ENCODE data around the gene PGM2. TPM values are rescaled to one million over a fixed set of nuclear protein-coding genes. Genes with fewer than 3 reads are reported as not detected.

The PGM2 gene
- total RNA-seq, 1 experiment from 2014 or later = 33.0 TPM

DNA sequence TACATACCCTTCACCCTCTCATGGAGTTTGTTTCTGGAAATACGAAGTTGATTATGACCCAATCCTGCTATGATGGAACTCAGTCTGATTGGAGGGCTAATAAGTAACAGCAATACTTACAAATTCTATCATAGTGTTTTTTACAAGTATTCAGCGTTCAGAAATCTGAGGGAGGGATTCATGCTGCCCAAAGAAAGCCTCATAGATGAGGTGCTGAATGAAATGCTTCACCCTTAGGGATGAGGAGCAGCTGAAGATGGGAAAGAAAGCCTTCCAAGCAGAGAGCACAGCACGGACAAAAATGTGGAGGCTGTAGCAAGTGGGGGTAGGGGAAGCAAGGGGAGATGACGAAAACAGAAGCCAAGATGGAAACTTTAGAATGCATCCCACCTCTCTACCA lies 36.5 kb downstream of the PGM2 start:
- TF ChIP-seq, protein P1, sequence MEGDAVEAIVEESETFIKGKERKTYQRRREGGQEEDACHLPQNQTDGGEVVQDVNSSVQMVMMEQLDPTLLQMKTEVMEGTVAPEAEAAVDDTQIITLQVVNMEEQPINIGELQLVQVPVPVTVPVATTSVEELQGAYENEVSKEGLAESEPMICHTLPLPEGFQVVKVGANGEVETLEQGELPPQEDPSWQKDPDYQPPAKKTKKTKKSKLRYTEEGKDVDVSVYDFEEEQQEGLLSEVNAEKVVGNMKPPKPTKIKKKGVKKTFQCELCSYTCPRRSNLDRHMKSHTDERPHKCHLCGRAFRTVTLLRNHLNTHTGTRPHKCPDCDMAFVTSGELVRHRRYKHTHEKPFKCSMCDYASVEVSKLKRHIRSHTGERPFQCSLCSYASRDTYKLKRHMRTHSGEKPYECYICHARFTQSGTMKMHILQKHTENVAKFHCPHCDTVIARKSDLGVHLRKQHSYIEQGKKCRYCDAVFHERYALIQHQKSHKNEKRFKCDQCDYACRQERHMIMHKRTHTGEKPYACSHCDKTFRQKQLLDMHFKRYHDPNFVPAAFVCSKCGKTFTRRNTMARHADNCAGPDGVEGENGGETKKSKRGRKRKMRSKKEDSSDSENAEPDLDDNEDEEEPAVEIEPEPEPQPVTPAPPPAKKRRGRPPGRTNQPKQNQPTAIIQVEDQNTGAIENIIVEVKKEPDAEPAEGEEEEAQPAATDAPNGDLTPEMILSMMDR (IDR thresholded peaks at IDR 0.05; ENCODE audit: unreplicated experiment) = no peak
- no peaks in the 10 kb centered on the region for H3K4me1 Mint-ChIP-seq (ENCODE audit: low read depth, unreplicated experiment)
- BruUV-seq (replicated peaks) = no TSS peak
- peaks cover 4% of the 10 kb centered on the region for H3K36me3 Mint-ChIP-seq (ENCODE audit: insufficient read depth, unreplicated experiment)
- no peaks in the 10 kb centered on the region for H3K27me3 Mint-ChIP-seq (ENCODE audit: unreplicated experiment)
- no peak overlapping the region for H3K4me3 Mint-ChIP-seq (ENCODE audit: low read depth, unreplicated experiment)
- CTCF ChIA-PET = no interaction called here
- intact Hi-C loops (cut with micrococcal nuclease; ENCODE audit: unreplicated experiment) = no loop called here
- DNase-seq = no peak
- H3K9me3 Mint-ChIP-seq (ENCODE audit: low read depth, unreplicated experiment) = no peaks in the 10 kb centered on the region
- H3K27ac Mint-ChIP-seq (ENCODE audit: unreplicated experiment) = no peak overlapping the region

DNA sequence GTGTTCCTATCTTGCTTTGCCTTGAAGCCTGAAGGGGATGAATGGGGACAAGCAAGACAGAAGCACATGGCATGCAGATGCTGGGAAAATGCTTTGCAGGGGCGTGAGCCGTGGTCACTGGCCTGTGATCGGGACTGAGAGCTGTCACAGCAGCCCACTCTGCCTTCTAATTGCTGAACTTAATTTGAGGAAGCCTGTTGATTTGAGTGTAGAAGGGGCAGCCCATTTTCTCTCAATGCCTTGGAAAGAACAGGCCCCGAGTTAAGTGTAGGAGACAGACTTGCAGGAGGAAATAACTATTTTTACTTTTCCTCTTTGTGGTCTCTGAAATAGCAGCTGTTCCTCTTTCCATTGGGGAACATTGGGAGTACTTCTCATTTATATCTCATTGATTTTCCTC lies 38.3 kb downstream of the PGM2 start:
- no peaks in the 10 kb centered on the region for H3K4me1 Mint-ChIP-seq (ENCODE audit: low read depth, unreplicated experiment)
- H3K27ac Mint-ChIP-seq (ENCODE audit: unreplicated experiment) = no peak overlapping the region
- DNase-seq = no peak
- H3K36me3 Mint-ChIP-seq (ENCODE audit: insufficient read depth, unreplicated experiment) = peaks cover 5% of the 10 kb centered on the region
- CTCF ChIA-PET = no interaction called here
- H3K27me3 Mint-ChIP-seq (ENCODE audit: unreplicated experiment) = no peaks in the 10 kb centered on the region
- no peaks in the 10 kb centered on the region for H3K9me3 Mint-ChIP-seq (ENCODE audit: low read depth, unreplicated experiment)
- TF ChIP-seq, protein P1 (IDR thresholded peaks at IDR 0.05; ENCODE audit: unreplicated experiment) = no peak
- no TSS peak for BruUV-seq (replicated peaks)
- no peak overlapping the region for H3K4me3 Mint-ChIP-seq (ENCODE audit: low read depth, unreplicated experiment)
- intact Hi-C loops (cut with micrococcal nuclease; ENCODE audit: unreplicated experiment) = no loop called here

DNA sequence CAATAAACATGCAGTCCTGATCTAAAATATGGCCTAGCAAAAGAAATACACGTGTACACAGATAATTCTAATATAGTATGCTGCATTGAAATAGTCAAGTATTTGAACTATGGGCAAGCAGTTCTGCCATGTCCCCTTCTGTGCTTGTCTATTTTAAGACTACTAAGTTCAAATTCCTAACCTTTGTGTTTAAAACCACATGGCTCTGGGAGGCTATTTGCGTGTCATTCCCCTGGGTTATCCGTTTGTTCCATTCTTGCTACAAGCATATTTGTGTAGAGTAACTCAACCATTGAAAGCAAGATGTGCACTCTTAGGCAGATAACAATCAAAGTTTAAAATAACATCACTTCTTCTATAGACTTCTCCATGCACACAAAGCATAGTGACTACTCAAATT lies 39.0 kb downstream of the PGM2 start:
- BruUV-seq (replicated peaks) = no TSS peak

DNA sequence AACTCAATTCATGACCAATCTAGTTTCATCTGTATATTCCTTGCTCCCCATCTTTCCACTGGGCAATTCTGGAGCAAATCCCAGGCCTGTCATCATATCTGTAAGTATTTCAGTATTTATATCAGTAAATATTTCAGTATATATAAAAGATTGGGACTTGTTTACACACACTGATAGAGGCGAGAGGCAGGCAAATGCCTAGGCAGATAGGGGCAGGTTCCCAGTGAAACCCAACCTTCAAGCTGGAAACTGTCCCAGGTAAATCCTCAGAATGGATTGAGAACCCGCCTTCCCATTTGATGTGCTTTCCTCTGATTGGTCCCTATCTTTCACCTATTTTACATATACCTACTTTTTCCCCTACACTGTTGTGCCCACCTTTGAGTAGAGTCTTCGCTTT lies 40.6 kb downstream of the PGM2 start:
- no peaks in the 10 kb centered on the region for H3K27me3 Mint-ChIP-seq (ENCODE audit: unreplicated experiment)
- BruUV-seq (replicated peaks) = no TSS peak
- CTCF ChIA-PET = no interaction called here
- no peak overlapping the region for H3K4me3 Mint-ChIP-seq (ENCODE audit: low read depth, unreplicated experiment)
- H3K4me1 Mint-ChIP-seq (ENCODE audit: low read depth, unreplicated experiment) = no peaks in the 10 kb centered on the region
- DNase-seq = no peak
- no peak overlapping the region for H3K27ac Mint-ChIP-seq (ENCODE audit: unreplicated experiment)
- H3K9me3 Mint-ChIP-seq (ENCODE audit: low read depth, unreplicated experiment) = no peaks in the 10 kb centered on the region
- TF ChIP-seq, protein P1 (IDR thresholded peaks at IDR 0.05; ENCODE audit: unreplicated experiment) = no peak
- intact Hi-C loops (cut with micrococcal nuclease; ENCODE audit: unreplicated experiment) = no loop called here
- H3K36me3 Mint-ChIP-seq (ENCODE audit: insufficient read depth, unreplicated experiment) = peaks cover 5% of the 10 kb centered on the region

More for the DNA sequence above, 39.0 kb downstream of the PGM2 start:
- Mint-ChIP-seq H3K27ac (ENCODE audit: unreplicated experiment) (no peak overlapping the region), H3K4me1 (ENCODE audit: low read depth, unreplicated experiment) (no peaks in the 10 kb centered on the region), H3K36me3 (ENCODE audit: insufficient read depth, unreplicated experiment) (peaks cover 5% of the 10 kb centered on the region), H3K4me3 (ENCODE audit: low read depth, unreplicated experiment) (no peak overlapping the region), H3K27me3 (ENCODE audit: unreplicated experiment) (no peaks in the 10 kb centered on the region), H3K9me3 (ENCODE audit: low read depth, unreplicated experiment) (no peaks in the 10 kb centered on the region)
- CTCF ChIA-PET = no interaction called here
- TF ChIP-seq, protein P1 (IDR thresholded peaks at IDR 0.05; ENCODE audit: unreplicated experiment) = no peak
- DNase-seq = no peak
- intact Hi-C loops (cut with micrococcal nuclease; ENCODE audit: unreplicated experiment) = no loop called here

DNA sequence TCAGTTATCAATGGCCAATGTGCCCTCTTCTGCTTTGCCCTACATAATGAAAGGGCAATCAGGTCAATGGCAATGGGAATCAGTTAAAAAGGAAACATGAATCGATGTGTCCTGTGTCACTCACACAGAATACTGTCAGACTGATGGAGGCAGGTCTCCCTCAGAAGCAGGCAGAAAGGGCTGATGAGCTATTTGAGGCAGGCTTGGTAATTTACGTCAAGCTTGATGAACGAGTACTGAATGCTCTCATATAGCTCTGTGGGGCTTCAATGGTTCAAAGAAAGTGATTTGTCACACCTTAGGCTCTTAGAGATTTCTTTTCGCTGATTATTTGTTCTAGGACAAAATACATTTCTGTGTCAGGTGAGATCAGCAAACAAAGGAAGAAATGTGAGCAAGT lies 41.8 kb downstream of the PGM2 start:
- no peaks in the 10 kb centered on the region for H3K9me3 Mint-ChIP-seq (ENCODE audit: low read depth, unreplicated experiment)
- BruUV-seq (replicated peaks) = no TSS peak
- H3K4me1 Mint-ChIP-seq (ENCODE audit: low read depth, unreplicated experiment) = no peaks in the 10 kb centered on the region
- TF ChIP-seq, protein P1 (IDR thresholded peaks at IDR 0.05; ENCODE audit: unreplicated experiment) = no peak
- H3K36me3 Mint-ChIP-seq (ENCODE audit: insufficient read depth, unreplicated experiment) = peaks cover 5% of the 10 kb centered on the region
- no peak overlapping the region for H3K27ac Mint-ChIP-seq (ENCODE audit: unreplicated experiment)
- H3K4me3 Mint-ChIP-seq (ENCODE audit: low read depth, unreplicated experiment) = no peak overlapping the region
- CTCF ChIA-PET = no interaction called here
- no peaks in the 10 kb centered on the region for H3K27me3 Mint-ChIP-seq (ENCODE audit: unreplicated experiment)
- DNase-seq = no peak
- intact Hi-C loops (cut with micrococcal nuclease; ENCODE audit: unreplicated experiment) = no loop called here
